Aorta (tissue), 5 donors: ENCODE measurements around the gene KCNMB1. TPM values are rescaled to one million over a fixed set of nuclear protein-coding genes. Genes with fewer than 3 reads are reported as not detected.

Experiments used
- ATAC-seq: fragments of 200-7000 bp; cut with Tn5 transposase; one replicate; pipeline ENCODE4 v1.9.1; 2022; ENCODE audit warnings: moderate library complexity; ENCODE audit not compliant: low FRiP score
- DNase-seq, 2 donors: peaks; one replicate each; pipeline ENCODE4 v3.0.0-alpha.2; 2020
- H3K27ac ChIP-seq, 2 donors: one replicate each; pipeline ENCODE4 v1.5.1; 2013; ENCODE audit warnings: low read length in 2 of 2, mild to moderate bottlenecking in 2 of 2, moderate library complexity in 2 of 2, control low read depth in 1 of 2, inconsistent platforms in 1 of 2, low read depth in 1 of 2
- H3K27me3 ChIP-seq, 2 donors: one replicate each; pipeline ENCODE4 v1.6.1; 2013; ENCODE audit warnings: control low read depth in 1 of 2, low read length in 1 of 2, mild to moderate bottlenecking in 1 of 2, moderate library complexity in 1 of 2; ENCODE audit not compliant: insufficient read depth in 2 of 2, control insufficient read depth in 1 of 2
- H3K36me3 ChIP-seq, 2 donors: one replicate each; pipeline ENCODE4 v1.6.1; 2013; ENCODE audit warnings: control low read depth in 1 of 2, low read length in 1 of 2, mild to moderate bottlenecking in 1 of 2; ENCODE audit not compliant: insufficient read depth in 2 of 2, control insufficient read depth in 1 of 2
- H3K4me1 ChIP-seq, 2 donors: one replicate each; pipeline ENCODE4 v1.6.1; 2013; ENCODE audit warnings: low read length in 2 of 2, control low read depth in 1 of 2, mild to moderate bottlenecking in 1 of 2, moderate library complexity in 1 of 2; ENCODE audit not compliant: insufficient read depth in 2 of 2, control insufficient read depth in 1 of 2
- H3K4me3 ChIP-seq, 2 donors: one replicate each; pipeline ENCODE4 v1.5.1; 2013; ENCODE audit warnings: low read length in 2 of 2, control low read depth in 1 of 2, mild to moderate bottlenecking in 1 of 2
- H3K9me3 ChIP-seq: one replicate; pipeline ENCODE4 v1.6.1; 2013; ENCODE audit warnings: mild to moderate bottlenecking, low read length; ENCODE audit not compliant: control insufficient read depth
- WGBS, 2 donors: extraction: QIAGEN DNeasy Blood & Tissue Kit; methylation state at CpG; one replicate each; pipeline ENCODE4 v1.1.7; 2013; 5-methylcytosine and 5-hydroxymethylcytosine counted together
- intact Hi-C, 2 donors: fragments of 100-400 bp; cut with DNase I; formaldehyde crosslinking; loops; one replicate each; pipeline versions ENCODE4 v1.14.2 to v1.15.0; 2022
- long read RNA-seq, 2 donors: library from polyadenylated mRNA; unstranded; transcript quantifications; one replicate each; pipeline ENCODE4 v2.0.0, GENCODE V29; 2020 to 2021
- polyA plus RNA-seq, 2 donors: library from polyadenylated mRNA; stranded (reverse); fragments of 200-250 nt; gene quantifications; one replicate each; pipeline ENCODE4 v1.2.3, GENCODE V29; 2013
- total RNA-seq, 2 donors: library from RNA; stranded (reverse); fragmentation: NEBNext Ultra II Directional; extraction: Animal tissue kit (Norgen Biotek cat#: 25700); gene quantifications; one replicate each; pipeline ENCODE4 v1.2.1, GENCODE V29; 2021
- donor health status: healthy with polysubstance abuse.
- donor health status: Bipolar disorder and iron deficiency.
- donor health status: DM: no; HTN: no; CAD: no.
- donor health status: DM: no; HTN: no; CAD: no.
- donor health status: DM: yes; HTN: yes; CAD: no.

Gene KCNMB1, protein sequence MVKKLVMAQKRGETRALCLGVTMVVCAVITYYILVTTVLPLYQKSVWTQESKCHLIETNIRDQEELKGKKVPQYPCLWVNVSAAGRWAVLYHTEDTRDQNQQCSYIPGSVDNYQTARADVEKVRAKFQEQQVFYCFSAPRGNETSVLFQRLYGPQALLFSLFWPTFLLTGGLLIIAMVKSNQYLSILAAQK
- total RNA-seq = 10 to 100 TPM; 30.0 to 63.3 TPM
- 10 to 100 TPM; 19.7 to 42.8 TPM for polyA plus RNA-seq
- long read RNA-seq, donor 1, full-length matches to known transcripts = 199 of 252 reads
- long read RNA-seq, donor 1, partial matches to known transcripts = 15 of 252 reads
- long read RNA-seq, donor 1, other reads (novel, unspliced or antisense) = 38 of 252 reads
- long read RNA-seq, donor 2, full-length matches to known transcripts = 59 of 80 reads
- long read RNA-seq, donor 2, partial matches to known transcripts = 5 of 80 reads
- long read RNA-seq, donor 2, other reads (novel, unspliced or antisense) = 16 of 80 reads

- Histone ChIP-seq H3K4me3 (peak within 1 kb of the TSS; percentile 71 to 80), H3K27ac (peak within 1 kb of the TSS; percentile 74 to 97), H3K4me1 (no peaks in the 10 kb centered on the region), H3K27me3 (no peaks in the 10 kb centered on the region), H3K9me3 (no peaks in the 10 kb centered on the region), H3K36me3 (no peaks in the 10 kb centered on the region)
- peak; percentile 74 to 88 for DNase-seq
- intact Hi-C loops = loop anchor here in 1 of 2 donors (5.0 kb wide), 1 partner anchor 82 kb away; no protein-coding TSS in a partner anchor
- WGBS, 2 donors = 0 to 4% methylated on average over 15 of the region's 15 CpGs
- ATAC-seq = peak; percentile 86
Measured at GRCh38 chr5:170388818-170389549, at the start of gene KCNMB1. Gene KCNMB1 (minus strand): TSS chr5:170389367. CDS start chr5:170385447, 3,920 bp downstream.

GRCh38 chr5:170438581-170438980 lies 49.4 kb upstream of the KCNMB1 start:
- H3K9me3 ChIP-seq = no peaks in the 10 kb centered on the region
- no peaks in the 10 kb centered on the region for H3K27me3 ChIP-seq
- WGBS, 2 donors = 90 to 92% methylated on average over 8 of the region's 8 CpGs
- no peaks in the 10 kb centered on the region for H3K36me3 ChIP-seq
- no peak overlapping the region for H3K27ac ChIP-seq
- no peak for DNase-seq
- no peaks in the 10 kb centered on the region for H3K4me1 ChIP-seq
- H3K4me3 ChIP-seq = no peak overlapping the region
- no peak for ATAC-seq
- intact Hi-C loops = no loop called here

- Histone ChIP-seq H3K4me1 (no peaks in the 10 kb centered on the region), H3K27me3 (no peaks in the 10 kb centered on the region), H3K9me3 (no peaks in the 10 kb centered on the region), H3K27ac (no peak overlapping the region), H3K36me3 (no peaks in the 10 kb centered on the region), H3K4me3 (no peak overlapping the region)
- DNase-seq (no peak), ATAC-seq (no peak)
- intact Hi-C loops = loop anchor here in 1 of 2 donors (2.0 kb wide), 1 partner anchor 69 kb away; no protein-coding TSS in a partner anchor
- 85 to 86% methylated on average over 12 of the region's 12 CpGs for whole genome bisulfite sequencing, 2 donors
Measured at GRCh38 chr5:170437621-170438375, 48.6 kb upstream of the KCNMB1 start.

- 89 to 90% methylated on average over 10 of the region's 10 CpGs for WGBS, 2 donors
- Histone ChIP-seq H3K36me3 (no peaks in the 10 kb centered on the region), H3K27ac (no peak overlapping the region), H3K4me3 (no peak overlapping the region), H3K27me3 (no peaks in the 10 kb centered on the region), H3K4me1 (no peaks in the 10 kb centered on the region), H3K9me3 (no peaks in the 10 kb centered on the region)
- DNase-seq = no peak
- no peak for ATAC-seq
- intact Hi-C loops = loop anchor here in 1 of 2 donors (2.0 kb wide), 1 partner anchor 70 kb away; no protein-coding TSS in a partner anchor
Measured at GRCh38 chr5:170436335-170436734, 47.2 kb upstream of the KCNMB1 start.

DNA sequence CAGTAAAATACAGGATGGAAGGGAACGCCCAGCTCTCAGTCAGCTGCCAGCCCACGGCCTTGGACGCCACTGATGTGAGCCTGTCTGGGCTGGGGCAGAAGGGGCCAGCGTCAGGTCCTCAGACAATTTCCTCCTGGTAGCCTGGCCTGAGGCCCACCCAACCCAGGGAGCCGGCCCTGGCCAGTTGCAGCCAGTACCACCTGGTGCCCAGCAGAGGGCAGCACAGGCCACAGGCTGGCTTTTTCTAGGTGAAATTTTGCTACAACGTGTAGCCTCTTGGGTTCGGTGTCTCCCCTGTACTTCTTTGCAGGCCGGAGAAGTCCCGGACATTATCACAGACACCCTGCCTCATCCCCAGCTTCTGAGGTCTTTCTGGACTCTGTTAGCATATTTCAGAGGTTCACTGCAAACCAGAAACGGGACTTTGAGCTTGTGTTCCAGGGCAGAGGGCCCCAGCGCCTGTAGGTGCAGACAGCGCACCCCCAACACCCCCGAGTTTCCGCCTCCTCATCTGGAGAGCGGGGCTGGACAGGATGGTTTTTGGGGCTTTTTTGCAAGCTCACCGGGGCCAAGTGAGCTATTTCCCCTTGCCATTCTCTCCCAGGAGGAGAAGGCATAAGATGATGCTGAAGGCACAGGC lies 45.9 kb upstream of the KCNMB1 start:
- no peaks in the 10 kb centered on the region for H3K36me3 ChIP-seq
- H3K4me1 ChIP-seq = no peaks in the 10 kb centered on the region
- WGBS, 2 donors = 38 to 39% methylated on average over 16 of the region's 16 CpGs
- intact Hi-C loops = loop anchor here (2.0 kb wide), 1 partner anchor 198 kb away; no protein-coding TSS in a partner anchor
- DNase-seq (peak; percentile 70 to 89), ATAC-seq (peak; percentile 89)
- H3K4me3 ChIP-seq = no peak overlapping the region
- H3K9me3 ChIP-seq = no peaks in the 10 kb centered on the region
- no peaks in the 10 kb centered on the region for H3K27me3 ChIP-seq
- no peak overlapping the region for H3K27ac ChIP-seq

- Histone ChIP-seq H3K9me3 (no peaks in the 10 kb centered on the region), H3K27ac (no peak overlapping the region), H3K27me3 (no peaks in the 10 kb centered on the region), H3K36me3 (no peaks in the 10 kb centered on the region), H3K4me3 (no peak overlapping the region), H3K4me1 (no peaks in the 10 kb centered on the region)
- 93 to 95% methylated on average over 3 of the region's 3 CpGs for WGBS, 2 donors
- ATAC-seq = no peak
- DNase-seq = no peak
- intact Hi-C loops = no loop called here
Measured at GRCh38 chr5:170432669-170433068, 43.5 kb upstream of the KCNMB1 start.

DNA sequence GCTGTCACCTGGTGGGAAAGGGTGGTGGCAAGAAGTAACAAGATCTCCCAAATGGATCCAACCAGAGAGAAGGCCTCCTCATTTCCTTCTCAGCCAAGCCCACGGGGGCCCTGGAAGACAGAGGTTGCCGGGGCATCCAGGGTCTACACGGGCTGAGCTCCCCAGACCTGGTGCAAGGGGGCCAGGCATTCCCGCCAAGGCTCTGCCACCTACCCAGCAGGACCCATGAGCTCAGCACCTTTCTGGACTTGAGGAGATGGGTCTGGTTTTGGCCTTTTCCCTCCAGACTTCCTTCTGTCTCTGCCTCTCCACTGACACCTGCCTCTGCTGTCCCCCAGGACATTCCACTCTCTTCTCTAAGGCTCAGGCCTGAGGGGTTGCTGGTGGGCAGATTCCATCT lies 42.4 kb upstream of the KCNMB1 start:
- intact Hi-C loops = no loop called here
- no peak overlapping the region for H3K4me3 ChIP-seq
- DNase-seq (no peak), ATAC-seq (no peak)
- no peaks in the 10 kb centered on the region for H3K27me3 ChIP-seq
- H3K27ac ChIP-seq = no peak overlapping the region
- H3K9me3 ChIP-seq = no peaks in the 10 kb centered on the region
- 72 to 88% methylated on average over 4 of the region's 4 CpGs for WGBS, 2 donors
- no peaks in the 10 kb centered on the region for H3K36me3 ChIP-seq
- H3K4me1 ChIP-seq = no peaks in the 10 kb centered on the region

DNA sequence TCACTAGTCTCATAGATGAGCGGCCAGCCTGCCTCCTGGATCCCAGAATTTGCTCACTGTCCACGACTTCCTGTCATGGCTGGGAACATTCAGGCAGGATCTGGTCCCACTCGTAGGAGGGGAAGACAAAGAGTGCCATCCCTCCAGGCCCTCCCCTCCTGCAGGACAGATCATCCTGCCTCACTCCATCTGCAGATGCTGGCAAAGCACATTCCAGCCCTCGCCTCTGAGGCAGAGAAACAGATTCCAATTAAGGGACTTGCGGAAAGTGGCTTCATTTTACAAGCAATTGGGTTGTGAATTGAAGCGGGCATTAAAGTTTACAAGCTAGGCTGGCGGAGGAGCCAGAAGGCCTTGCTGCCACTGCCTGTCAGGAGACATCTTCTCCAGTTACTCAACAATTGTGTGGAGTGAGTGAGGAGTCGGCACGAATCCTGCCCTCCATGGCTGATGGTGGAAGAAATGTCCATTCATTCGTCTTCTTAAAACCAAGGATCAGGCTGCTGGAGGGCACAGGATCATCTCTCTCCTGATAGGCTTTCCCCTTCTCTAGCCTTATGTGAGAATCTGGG lies 41.8 kb upstream of the KCNMB1 start:
- H3K9me3 ChIP-seq = no peaks in the 10 kb centered on the region
- H3K27me3 ChIP-seq = no peaks in the 10 kb centered on the region
- H3K4me1 ChIP-seq = no peaks in the 10 kb centered on the region
- H3K36me3 ChIP-seq = no peaks in the 10 kb centered on the region
- DNase-seq (no peak), ATAC-seq (no peak)
- no peak overlapping the region for H3K4me3 ChIP-seq
- H3K27ac ChIP-seq = no peak overlapping the region
- 78 to 80% methylated on average over 10 of the region's 10 CpGs for WGBS, 2 donors
- intact Hi-C loops = no loop called here
